Smooth muscle cell of the coronary artery (primary cell): ENCODE results near the gene YOD1. TPM values are rescaled to one million over a fixed set of nuclear protein-coding genes. Genes with fewer than 3 reads are reported as not detected.

Experiments used
- total RNA-seq: library from RNA; depleted of rRNA; stranded (reverse); fragments of >200 nt; gene quantifications from 2 replicates; pipeline ENCODE4 v1.2.3, GENCODE V29; 2014; ENCODE audit warnings: low replicate concordance

The YOD1 gene
- total RNA-seq: 3.4 and 5.9 TPM in 2 replicates

DNA sequence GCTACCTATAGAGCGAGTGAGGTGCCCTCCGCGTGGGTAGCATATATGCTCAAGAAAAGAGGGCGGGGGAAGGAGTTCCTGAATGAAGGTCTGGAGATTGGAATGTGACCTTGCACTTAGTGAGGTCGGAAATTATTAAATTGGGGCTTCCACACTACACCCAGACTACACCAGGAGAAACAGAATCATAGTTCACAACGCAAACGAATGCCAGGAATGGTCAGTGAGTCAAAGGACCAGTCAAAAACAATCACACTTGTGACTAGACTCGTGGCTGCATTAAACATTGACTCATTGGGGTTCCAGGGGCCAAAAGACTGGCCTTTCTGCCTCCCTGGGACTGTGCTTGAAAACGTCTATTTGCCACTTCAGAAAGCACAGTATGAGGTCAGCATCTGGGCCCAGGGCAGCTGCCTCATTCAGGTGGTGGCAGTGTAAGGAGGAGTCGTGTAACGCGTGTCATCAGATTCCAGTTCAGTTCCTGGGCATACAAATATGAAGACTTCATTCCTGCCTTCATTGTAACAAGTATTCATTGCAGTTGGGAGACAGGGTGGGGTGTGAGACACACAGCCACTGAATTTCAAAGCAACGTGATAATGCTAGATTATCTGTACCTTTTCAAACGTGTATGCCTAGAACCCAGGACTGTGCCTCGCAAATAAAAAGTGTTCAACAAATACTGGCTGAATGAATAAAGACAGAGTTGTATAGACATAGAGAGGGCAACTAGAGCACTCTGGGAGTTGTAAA is at the start of gene YOD1:
Gene YOD1 (minus strand): TSS at position 18 of the 753 bp plus-strand sequence. CDS start 178 bp downstream, outside the sequence.

GRCh38 chr1:207088701-207089626 is 38.0 kb upstream of the YOD1 start, which contains the start of gene C4BPB:
TSS of gene C4BPB (plus strand) at chr1:207088860. CDS start at chr1:207089532, 672 bp downstream.

DNA sequence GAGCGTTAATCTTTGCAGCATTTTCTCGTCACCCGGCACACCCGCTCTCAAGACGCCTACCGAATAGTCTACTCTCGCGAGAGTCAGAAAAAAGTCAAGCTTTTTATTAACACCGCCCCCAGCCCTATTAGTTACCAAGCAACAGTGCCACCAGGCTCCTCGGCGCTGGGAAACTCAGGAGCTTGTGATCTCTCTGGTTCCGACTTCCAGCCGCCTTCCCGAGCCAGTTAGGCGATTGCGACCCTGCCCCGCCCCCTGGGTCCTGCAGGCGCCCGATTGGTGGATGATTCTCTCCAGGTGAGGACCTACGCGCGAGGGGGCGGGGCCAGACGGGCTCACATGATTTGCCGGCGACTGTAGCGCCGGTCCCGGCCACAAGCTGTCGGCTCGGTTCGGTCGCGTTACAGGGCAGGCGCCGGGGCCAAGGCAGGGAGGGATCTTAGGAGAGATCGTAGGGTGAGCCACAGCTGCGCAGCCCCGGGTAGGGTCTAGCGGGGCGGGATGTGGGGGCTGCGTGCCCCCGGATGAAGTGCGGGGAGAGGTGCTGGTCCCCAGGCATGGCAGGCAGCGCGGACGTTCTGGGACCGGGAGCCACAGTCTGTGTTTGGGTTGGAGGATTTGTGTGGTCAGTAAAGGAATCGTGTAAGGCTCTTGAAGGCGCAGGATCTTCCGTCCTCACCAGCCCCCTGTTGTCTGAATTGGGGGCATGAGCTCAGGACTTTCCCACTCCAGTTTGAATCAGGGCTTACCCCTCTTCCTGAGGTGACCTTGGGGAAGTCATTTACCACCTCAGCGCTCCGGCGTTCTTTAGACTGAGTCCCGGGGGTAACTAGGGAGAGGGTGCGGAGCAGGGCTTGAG is 2.1 kb upstream of the YOD1 start, which contains the start of gene PFKFB2:
Gene PFKFB2 (plus strand): TSS at position 365 of the 859 bp plus-strand sequence. CDS start 1,443 bp downstream, outside the sequence.

DNA sequence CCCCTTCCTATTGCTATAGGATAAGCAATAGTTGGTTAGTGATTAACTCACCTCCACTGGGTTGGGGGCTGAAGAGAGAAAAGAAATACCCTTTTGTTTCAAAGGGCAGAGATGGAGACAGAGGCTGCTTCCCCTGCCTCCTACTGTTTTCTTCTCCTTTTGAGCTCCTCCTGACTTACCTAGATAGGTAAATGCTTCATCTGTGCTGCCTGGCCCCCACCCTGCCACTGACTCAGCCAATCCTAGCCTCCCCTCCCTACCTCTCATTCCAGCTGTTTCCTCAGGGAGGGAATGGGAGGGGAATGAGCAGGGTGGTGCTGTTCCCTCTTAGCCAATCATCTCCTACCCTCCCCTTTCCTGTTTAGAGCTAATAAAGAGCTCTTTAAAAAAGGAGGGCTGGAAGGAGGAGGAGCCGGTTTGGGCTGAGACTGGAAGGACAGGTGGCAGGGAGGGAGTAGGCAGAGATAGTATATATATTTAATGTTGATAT is 18.4 kb downstream of the YOD1 start, which contains the start of gene C1orf116:
Gene C1orf116 (minus strand): TSS at position 229 of the 490 bp plus-strand sequence. CDS start 5,158 bp downstream, outside the sequence.

Other genes with a start within 250 kb of the YOD1 start
- gene IL20, start 185.6 kb downstream of the YOD1 start, total RNA-seq: not detected in 2 replicates
- not detected in 2 replicates for gene IL24, start 153.8 kb downstream of the YOD1 start, total RNA-seq
- gene FCMR, start 129.3 kb downstream of the YOD1 start, total RNA-seq: not detected in 2 replicates
- not detected in 2 replicates for gene PIGR, start 104.7 kb downstream of the YOD1 start, total RNA-seq
- gene FCAMR, start 80.7 kb downstream of the YOD1 start, total RNA-seq: not detected in 2 replicates
- gene C1orf116, start 18.5 kb downstream of the YOD1 start, total RNA-seq: not detected in 2 replicates
- gene PFKFB2, start 2.1 kb upstream of the YOD1 start, total RNA-seq: 5.6 and 5.7 TPM in 2 replicates
- gene C4BPB, start 37.7 kb upstream of the YOD1 start, total RNA-seq: not detected in 2 replicates
- gene C4BPA, start 53.0 kb upstream of the YOD1 start, total RNA-seq: not detected in 2 replicates